Measurements from ENCODE around the gene C16orf86. TPM values are rescaled to one million over a fixed set of nuclear protein-coding genes. Genes with fewer than 3 reads are reported as not detected.
A peak's percentile ranks its signal among the peaks of the same experiment; 100 is the strongest.

The C16orf86 gene
- polyA plus RNA-seq, 3 donors from 2014 or later, result 2.7 to 6.2 (median 4.2) TPM

GRCh38 chr16:67702130-67702529 is 35.5 kb downstream of the C16orf86 start:
- Mint-ChIP-seq H3K4me3 (no peak overlapping the region), H3K36me3 (peaks cover 6 to 9% (median 8%) of the 10 kb centered on the region in 3 donors), H3K27me3 (ENCODE audit: low read depth in 3 of 3) (no peaks in the 10 kb centered on the region), H3K4me1 (peaks cover 19 to 25% of the 10 kb centered on the region in 2 donors), H3K9me3 (no peaks in the 10 kb centered on the region), H3K27ac (peak overlapping the region in 3 of 6 donors; percentile 5 to 64 (median 49))
- no peak for DNase-seq

DNA sequence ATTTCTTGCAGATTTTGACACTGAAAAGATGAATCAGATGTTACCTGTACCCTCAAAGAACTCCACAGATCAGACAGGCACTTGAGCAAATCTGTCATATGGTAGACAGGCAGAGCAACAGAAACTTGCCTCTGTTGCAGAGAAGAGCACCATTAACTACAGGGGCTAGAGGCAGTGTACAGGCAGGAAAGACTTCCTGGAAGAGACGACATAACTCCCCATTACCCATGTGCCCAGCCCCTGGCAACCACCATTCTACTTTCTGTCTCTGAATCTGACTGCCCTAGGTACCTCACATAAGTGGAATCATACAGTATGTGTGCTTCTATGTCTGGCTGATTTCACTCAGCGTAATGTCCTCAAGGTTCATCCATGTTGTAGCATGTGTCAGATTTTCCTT is 37.0 kb downstream of the C16orf86 start:
- Mint-ChIP-seq H3K9me3 (no peaks in the 10 kb centered on the region), H3K4me3 (peak overlapping the region in 4 of 5 donors; percentile 19 to 66 (median 63)), H3K27ac (peak overlapping the region; percentile 47 to 87 (median 80)), H3K36me3 (peaks cover 0 to 3% (median 2%) of the 10 kb centered on the region in 3 donors), H3K27me3 (ENCODE audit: low read depth in 3 of 3) (no peaks in the 10 kb centered on the region), H3K4me1 (peaks cover 19 to 25% of the 10 kb centered on the region in 2 donors)
- peak in 1 of 3 donors; percentile 9 for DNase-seq

GRCh38 chr16:67704110-67704509 is 37.5 kb downstream of the C16orf86 start:
- Mint-ChIP-seq H3K4me3 (peak overlapping the region in 1 of 5 donors; percentile 66), H3K27me3 (ENCODE audit: low read depth in 3 of 3) (no peaks in the 10 kb centered on the region), H3K9me3 (no peaks in the 10 kb centered on the region), H3K4me1 (peaks cover 19 to 25% of the 10 kb centered on the region in 2 donors), H3K36me3 (no peaks in the 10 kb centered on the region), H3K27ac (peak overlapping the region in 5 of 6 donors; percentile 47 to 87 (median 76))
- DNase-seq, result no peak

DNA sequence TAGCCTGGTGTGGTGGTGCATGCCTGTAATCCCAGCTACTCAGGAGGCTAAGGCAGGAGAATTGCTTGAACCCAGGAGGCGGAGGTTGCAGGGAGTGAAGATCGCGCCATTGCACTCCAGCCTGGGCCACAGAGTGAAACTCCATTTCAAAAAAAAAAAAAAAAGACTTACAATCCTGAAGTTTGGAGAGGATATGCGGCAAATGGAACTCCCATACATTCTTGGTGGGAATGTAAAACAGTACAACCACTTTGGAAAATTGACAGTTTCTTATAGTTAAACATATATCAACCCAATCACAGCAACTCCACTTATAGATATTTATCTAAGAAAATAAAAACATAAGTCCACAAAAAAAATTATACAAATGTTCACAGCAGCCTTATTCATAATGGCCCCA is 40.6 kb downstream of the C16orf86 start:
- Mint-ChIP-seq H3K9me3 (no peaks in the 10 kb centered on the region), H3K27me3 (ENCODE audit: low read depth in 3 of 3) (no peaks in the 10 kb centered on the region), H3K4me3 (no peak overlapping the region), H3K36me3 (no peaks in the 10 kb centered on the region), H3K4me1 (peaks cover 20 to 33% of the 10 kb centered on the region in 2 donors), H3K27ac (no peak overlapping the region)
- no peak for DNase-seq

- H3K4me1 Mint-ChIP-seq, result peaks cover 19 to 33% of the 10 kb centered on the region in 2 donors
- no peaks in the 10 kb centered on the region for H3K36me3 Mint-ChIP-seq
- no peak for DNase-seq
- H3K27ac Mint-ChIP-seq, result peak overlapping the region in 2 of 6 donors; percentile 38 to 85
- H3K4me3 Mint-ChIP-seq, result no peak overlapping the region
- H3K9me3 Mint-ChIP-seq, result no peaks in the 10 kb centered on the region
- H3K27me3 Mint-ChIP-seq (ENCODE audit: low read depth in 3 of 3), result no peaks in the 10 kb centered on the region
Measured at GRCh38 chr16:67707790-67708189, 41.2 kb downstream of the C16orf86 start.

- H3K27ac Mint-ChIP-seq, result no peak overlapping the region
- H3K4me1 Mint-ChIP-seq, result peaks cover 13 to 27% of the 10 kb centered on the region in 2 donors
Measured at GRCh38 chr16:67708368-67708771, 41.8 kb downstream of the C16orf86 start.

DNA sequence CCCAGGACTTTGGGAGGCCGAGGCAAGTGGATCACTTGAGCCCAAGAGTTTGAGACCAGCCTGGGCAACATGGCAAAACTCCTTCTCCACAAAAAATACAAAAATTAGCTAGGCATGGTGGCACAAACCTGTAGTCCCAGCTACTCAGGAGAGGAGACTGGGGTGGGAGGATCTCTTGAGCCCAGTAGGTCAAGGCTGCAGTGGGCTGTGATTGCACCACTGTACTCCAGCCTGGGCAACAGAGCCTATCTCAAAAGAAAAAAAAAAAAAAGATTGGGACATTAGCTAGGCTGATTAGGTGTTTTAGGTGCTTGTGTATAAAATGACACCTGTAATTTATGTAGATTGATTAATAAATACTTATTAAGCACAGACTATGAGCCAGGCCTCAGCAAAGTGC is 42.4 kb downstream of the C16orf86 start:
- no peak for DNase-seq
- peaks cover 7 to 20% of the 10 kb centered on the region in 2 donors for H3K4me1 Mint-ChIP-seq
- no peaks in the 10 kb centered on the region for H3K9me3 Mint-ChIP-seq
- no peak overlapping the region for H3K4me3 Mint-ChIP-seq
- no peak overlapping the region for H3K27ac Mint-ChIP-seq
- no peaks in the 10 kb centered on the region for H3K36me3 Mint-ChIP-seq
- no peaks in the 10 kb centered on the region for H3K27me3 Mint-ChIP-seq (ENCODE audit: low read depth in 3 of 3)

More at GRCh38 chr16:67708368-67708771, 41.8 kb downstream of the C16orf86 start:
- no peaks in the 10 kb centered on the region for H3K36me3 Mint-ChIP-seq
- H3K27me3 Mint-ChIP-seq (ENCODE audit: low read depth in 3 of 3), result no peaks in the 10 kb centered on the region
- H3K4me3 Mint-ChIP-seq, result no peak overlapping the region
- no peak for DNase-seq
- H3K9me3 Mint-ChIP-seq, result no peaks in the 10 kb centered on the region

DNA sequence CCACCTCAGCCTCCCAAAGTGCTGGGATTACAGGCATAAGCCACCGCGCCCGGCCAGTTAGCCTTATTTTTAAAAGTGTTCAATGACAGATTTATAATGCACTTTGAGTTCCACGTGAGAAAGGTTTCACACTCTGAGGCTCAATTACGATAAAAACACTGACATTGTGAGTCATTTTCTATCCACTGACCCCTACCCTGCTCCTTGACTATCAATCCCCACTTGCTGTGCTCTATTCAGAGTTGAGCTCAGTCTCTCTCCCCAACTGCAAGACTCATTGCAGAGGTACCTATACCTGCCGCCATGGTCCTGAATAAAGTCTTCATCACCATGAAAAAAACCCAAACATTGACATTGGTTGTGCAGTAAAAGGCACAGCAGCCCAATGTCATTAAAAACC is 44.0 kb downstream of the C16orf86 start:
- H3K4me1 Mint-ChIP-seq, result peaks cover 3 to 13% of the 10 kb centered on the region in 2 donors
- H3K4me3 Mint-ChIP-seq, result no peak overlapping the region
- H3K27me3 Mint-ChIP-seq (ENCODE audit: low read depth in 3 of 3), result no peaks in the 10 kb centered on the region
- DNase-seq, result no peak
- H3K27ac Mint-ChIP-seq, result no peak overlapping the region
- no peaks in the 10 kb centered on the region for H3K36me3 Mint-ChIP-seq
- H3K9me3 Mint-ChIP-seq, result no peaks in the 10 kb centered on the region

GRCh38 chr16:67713647-67714273 is 47.1 kb downstream of the C16orf86 start:
- Mint-ChIP-seq H3K9me3 (no peaks in the 10 kb centered on the region), H3K4me3 (no peak overlapping the region), H3K4me1 (peaks cover 13 to 26% of the 10 kb centered on the region in 2 donors), H3K27ac (no peak overlapping the region), H3K36me3 (no peaks in the 10 kb centered on the region), H3K27me3 (ENCODE audit: low read depth in 3 of 3) (no peaks in the 10 kb centered on the region)
- no peak for DNase-seq

DNA sequence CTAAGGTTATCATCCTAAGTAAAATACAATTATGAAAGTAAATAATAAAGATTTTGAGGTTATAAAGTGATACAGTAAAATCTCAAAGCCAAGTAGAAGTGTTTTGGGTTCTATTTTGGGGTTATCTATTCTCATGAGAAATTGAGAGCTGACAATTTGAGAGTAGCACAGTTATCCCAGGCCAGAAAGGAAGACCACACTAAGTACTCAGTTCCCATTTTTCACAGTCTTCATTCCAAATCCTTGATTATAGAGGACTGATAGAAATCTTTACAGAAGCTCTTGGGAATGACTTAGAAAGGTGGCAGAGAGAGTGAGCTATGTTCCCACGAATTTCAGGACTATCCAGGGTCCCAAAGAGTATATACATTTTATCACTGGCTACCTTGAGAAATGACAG is 47.9 kb downstream of the C16orf86 start:
- Mint-ChIP-seq H3K9me3 (no peaks in the 10 kb centered on the region), H3K27me3 (ENCODE audit: low read depth in 3 of 3) (peaks cover 0 to 6% (median 4%) of the 10 kb centered on the region in 3 donors), H3K36me3 (no peaks in the 10 kb centered on the region), H3K4me3 (no peak overlapping the region), H3K27ac (no peak overlapping the region), H3K4me1 (peaks cover 19 to 33% of the 10 kb centered on the region in 2 donors)
- DNase-seq, result no peak

GRCh38 chr16:67716097-67716496 is 49.5 kb downstream of the C16orf86 start:
- no peaks in the 10 kb centered on the region for H3K36me3 Mint-ChIP-seq
- peaks cover 26 to 42% of the 10 kb centered on the region in 2 donors for H3K4me1 Mint-ChIP-seq
- peaks cover 2 to 9% (median 8%) of the 10 kb centered on the region in 3 donors for H3K27me3 Mint-ChIP-seq (ENCODE audit: low read depth in 3 of 3)
- no peak for DNase-seq
- H3K27ac Mint-ChIP-seq, result no peak overlapping the region
- no peaks in the 10 kb centered on the region for H3K9me3 Mint-ChIP-seq
- H3K4me3 Mint-ChIP-seq, result no peak overlapping the region

Other genes starting within 250 kb of the C16orf86 start
- not detected for gene HSD11B2, start 235.7 kb upstream of the C16orf86 start, polyA plus RNA-seq
- 100 to 1,000 TPM; 192 to 330 (median 205) TPM for gene ATP6V0D1, start 185.7 kb upstream of the C16orf86 start, polyA plus RNA-seq
- not detected for gene AGRP, start 183.3 kb upstream of the C16orf86 start, polyA plus RNA-seq
- 1 to 10 TPM; 2.0 to 7.5 (median 3.3) TPM for gene RIPOR1, start 138.0 kb upstream of the C16orf86 start, polyA plus RNA-seq
- gene CTCF, start 104.3 kb upstream of the C16orf86 start, polyA plus RNA-seq, result 10 to 100 TPM; 24.8 to 60.4 (median 28.4) TPM
- 1 to 10 TPM; 1.4 to 4.1 (median 3.4) TPM for gene CARMIL2, start 21.7 kb upstream of the C16orf86 start, polyA plus RNA-seq
- 10 to 100 TPM; 31.0 to 51.2 (median 39.2) TPM for gene ACD, start 6.6 kb upstream of the C16orf86 start, polyA plus RNA-seq
- 10 to 100 TPM; 10.2 to 17.9 (median 10.3) TPM for gene PARD6A, start 5.9 kb upstream of the C16orf86 start, polyA plus RNA-seq
- gene ENKD1, start 64 bp upstream of the C16orf86 start, polyA plus RNA-seq, result 1 to 10 TPM in 1 of 3 donors, under 1 TPM in 2; 0.43 to 1.9 (median 0.48) TPM
- 1 to 10 TPM; 6.2 to 9.7 (median 7.4) TPM for gene GFOD2, start 52.5 kb downstream of the C16orf86 start, polyA plus RNA-seq
- gene RANBP10, start 139.7 kb downstream of the C16orf86 start, polyA plus RNA-seq, result 10 to 100 TPM in 1 of 3 donors, 1 to 10 TPM in 2; 2.6 to 12.4 (median 7.9) TPM
- gene TSNAXIP1, start 140.1 kb downstream of the C16orf86 start, polyA plus RNA-seq, result not detected
- 100 to 1,000 TPM; 102 to 129 (median 117) TPM for gene THAP11, start 175.5 kb downstream of the C16orf86 start, polyA plus RNA-seq
- 100 to 1,000 TPM; 115 to 157 (median 130) TPM for gene NUTF2, start 180.1 kb downstream of the C16orf86 start, polyA plus RNA-seq
- gene CENPT, start 180.9 kb downstream of the C16orf86 start, polyA plus RNA-seq, result 10 to 100 TPM in 2 of 3 donors, 1 to 10 TPM in 1; 9.3 to 15.0 (median 12.4) TPM
- gene EDC4, start 206.2 kb downstream of the C16orf86 start, polyA plus RNA-seq, result 10 to 100 TPM; 14.2 to 26.0 (median 23.8) TPM
- gene NRN1L, start 218.1 kb downstream of the C16orf86 start, polyA plus RNA-seq, result under 1 TPM in 1 of 3 donors, not detected in 2; 0.91 TPM
- gene PSKH1, start 226.4 kb downstream of the C16orf86 start, polyA plus RNA-seq, result 10 to 100 TPM; 16.4 to 40.6 (median 21.7) TPM